Fibroblast of the aortic adventitia (primary cell): ENCODE measurements around the gene SF1. TPM values are rescaled to one million over a fixed set of nuclear protein-coding genes. Genes with fewer than 3 reads are reported as not detected.

Experiments used
- DNase-seq: peaks from one replicate; pipeline ENCODE4 v3.0.0-alpha.2; 2010; ENCODE audit warnings: low read depth
- H3K4me3 ChIP-seq: 2 replicates; pipeline ENCODE4 v1.5.1; 2011; ENCODE audit warnings: low read depth, mild to moderate bottlenecking, control low read depth, low read length, moderate library complexity
- total RNA-seq: library from RNA; depleted of rRNA; stranded (reverse); fragments of >200 nt; gene quantifications from 2 replicates; pipeline ENCODE4 v1.2.3, GENCODE V29; 2012; ENCODE audit warnings: low replicate concordance
- TF ChIP-seq, protein P1 (sequence below): IDR thresholded peaks from 2 replicates; pipeline ENCODE4 v1.5.1; 2011; ENCODE audit warnings: mild to moderate bottlenecking, low read length, control low read depth, inconsistent platforms; ENCODE audit not compliant: insufficient read depth

SF1 gene
- total RNA-seq, 1 donor, result 150 TPM

DNA sequence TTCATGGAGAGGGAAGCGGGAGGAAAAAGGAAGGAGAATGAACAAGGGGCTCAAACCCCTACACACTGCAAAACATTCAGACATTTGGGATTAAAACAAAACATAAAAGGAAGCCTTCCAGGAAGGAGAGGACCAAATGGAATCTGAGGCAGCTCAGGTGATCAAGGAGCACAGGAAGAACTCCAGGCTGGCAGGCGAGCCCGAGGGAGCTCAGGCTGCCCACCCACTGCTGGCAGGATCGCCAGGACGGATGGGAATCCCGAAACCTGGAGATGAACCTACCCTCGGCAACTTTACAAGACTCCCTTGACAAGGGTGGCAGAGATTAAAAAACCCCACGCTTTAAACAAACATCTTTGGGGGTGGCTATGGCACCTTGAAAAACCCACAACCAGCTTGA, 13.6 kb downstream of the SF1 start:
- TF ChIP-seq, protein P1, sequence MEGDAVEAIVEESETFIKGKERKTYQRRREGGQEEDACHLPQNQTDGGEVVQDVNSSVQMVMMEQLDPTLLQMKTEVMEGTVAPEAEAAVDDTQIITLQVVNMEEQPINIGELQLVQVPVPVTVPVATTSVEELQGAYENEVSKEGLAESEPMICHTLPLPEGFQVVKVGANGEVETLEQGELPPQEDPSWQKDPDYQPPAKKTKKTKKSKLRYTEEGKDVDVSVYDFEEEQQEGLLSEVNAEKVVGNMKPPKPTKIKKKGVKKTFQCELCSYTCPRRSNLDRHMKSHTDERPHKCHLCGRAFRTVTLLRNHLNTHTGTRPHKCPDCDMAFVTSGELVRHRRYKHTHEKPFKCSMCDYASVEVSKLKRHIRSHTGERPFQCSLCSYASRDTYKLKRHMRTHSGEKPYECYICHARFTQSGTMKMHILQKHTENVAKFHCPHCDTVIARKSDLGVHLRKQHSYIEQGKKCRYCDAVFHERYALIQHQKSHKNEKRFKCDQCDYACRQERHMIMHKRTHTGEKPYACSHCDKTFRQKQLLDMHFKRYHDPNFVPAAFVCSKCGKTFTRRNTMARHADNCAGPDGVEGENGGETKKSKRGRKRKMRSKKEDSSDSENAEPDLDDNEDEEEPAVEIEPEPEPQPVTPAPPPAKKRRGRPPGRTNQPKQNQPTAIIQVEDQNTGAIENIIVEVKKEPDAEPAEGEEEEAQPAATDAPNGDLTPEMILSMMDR, result no peak
- H3K4me3 ChIP-seq, result no peak overlapping the region
- DNase-seq, result no peak

DNA sequence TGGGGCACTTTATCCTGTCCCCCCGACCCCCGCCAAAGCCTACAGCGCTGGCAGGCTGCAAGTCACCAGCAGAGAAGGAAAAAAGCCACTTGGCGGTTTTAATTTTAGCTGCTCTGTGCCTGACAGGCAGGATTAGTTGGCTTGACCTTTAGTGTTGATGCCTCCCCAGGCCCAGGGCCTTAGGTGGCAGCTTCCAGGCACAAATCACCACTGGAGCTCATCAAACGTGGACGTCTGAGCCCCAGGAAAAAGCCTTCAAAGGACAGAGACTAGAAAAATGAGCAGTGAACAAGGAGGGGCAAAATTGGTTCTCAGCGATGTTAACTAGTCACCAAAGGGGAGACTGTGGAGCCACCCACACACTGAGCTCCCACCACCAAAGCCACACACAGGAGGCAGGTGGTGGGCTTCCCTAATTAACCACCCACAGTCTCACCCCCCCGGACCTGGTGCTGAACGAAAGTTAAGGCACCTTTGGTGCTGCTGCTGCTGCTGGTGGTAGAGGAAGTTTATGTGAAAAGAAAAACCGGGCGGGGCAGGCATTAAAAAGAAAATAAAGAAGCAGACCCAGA, 14.2 kb downstream of the SF1 start:
- H3K4me3 ChIP-seq, result no peak overlapping the region
- no peak for DNase-seq
- TF ChIP-seq, protein P1, result no peak

DNA sequence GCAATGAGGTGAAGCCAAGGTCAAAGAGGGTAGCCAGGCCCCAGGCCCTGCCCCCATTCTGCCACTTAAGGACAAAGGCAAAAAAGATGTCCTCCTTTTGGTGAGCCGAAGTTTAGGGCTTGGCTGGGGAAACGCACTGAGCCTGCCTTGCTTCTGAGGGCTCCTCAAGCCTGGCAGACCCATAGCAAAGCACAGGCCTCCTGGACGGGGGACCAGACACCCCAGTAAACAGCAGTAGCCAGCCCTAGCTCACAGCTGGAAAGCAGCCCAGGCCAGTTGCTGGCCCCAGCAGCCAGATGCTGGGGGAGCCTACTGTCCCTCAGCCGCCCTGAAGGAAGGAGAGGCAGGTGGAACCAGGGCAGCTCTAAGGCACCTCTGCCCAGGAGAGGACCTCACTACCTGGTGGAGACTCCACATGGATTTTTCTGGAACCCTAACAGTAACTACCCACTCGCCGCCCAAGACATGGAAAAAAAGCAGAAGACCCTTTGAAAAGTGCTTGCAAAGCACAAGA, 14.8 kb downstream of the SF1 start:
- DNase-seq, result no peak
- TF ChIP-seq, protein P1, result no peak
- no peak overlapping the region for H3K4me3 ChIP-seq

DNA sequence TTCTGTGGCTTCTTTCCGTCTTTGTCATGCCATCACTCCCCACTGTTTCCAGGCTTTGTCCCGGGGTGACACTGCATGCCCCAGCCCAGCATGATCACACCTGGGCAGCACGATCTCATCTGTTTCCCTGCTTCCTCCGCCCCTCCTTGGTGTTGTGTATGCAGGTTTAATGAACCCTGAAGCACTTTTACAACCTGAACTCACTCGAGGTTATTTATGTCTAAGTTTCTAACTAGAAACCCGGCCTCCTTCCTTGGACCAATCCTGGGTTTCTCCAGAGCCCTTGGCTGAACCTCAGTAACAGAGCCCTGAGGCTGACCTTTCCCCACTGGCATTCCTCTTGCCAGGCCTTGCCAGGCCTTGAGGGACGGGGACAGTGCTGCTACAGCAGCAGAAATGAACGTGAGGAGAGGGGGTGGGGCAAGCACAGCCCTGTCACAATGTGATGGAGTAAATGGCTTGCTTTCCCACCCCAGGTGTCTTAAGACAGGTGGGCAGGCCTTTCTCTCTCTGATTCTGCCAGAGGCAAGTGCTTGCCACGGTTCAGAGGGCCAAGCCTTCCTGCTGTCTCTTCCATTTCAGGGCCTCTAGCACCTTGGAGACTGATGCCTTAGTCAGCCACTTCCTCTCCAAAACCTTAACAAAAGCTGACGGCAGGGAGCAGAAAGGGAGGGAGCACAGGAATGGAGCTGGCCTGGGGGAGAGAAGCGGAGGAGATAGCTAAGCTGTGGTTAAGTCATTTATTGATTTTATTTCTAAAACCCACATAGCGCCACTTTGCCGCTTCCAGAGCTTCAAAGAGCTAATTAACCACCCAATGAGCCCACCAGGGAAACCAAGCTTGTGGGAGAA, 15.4 kb downstream of the SF1 start:
- no peak overlapping the region for H3K4me3 ChIP-seq
- DNase-seq, result peak; percentile 74

DNA sequence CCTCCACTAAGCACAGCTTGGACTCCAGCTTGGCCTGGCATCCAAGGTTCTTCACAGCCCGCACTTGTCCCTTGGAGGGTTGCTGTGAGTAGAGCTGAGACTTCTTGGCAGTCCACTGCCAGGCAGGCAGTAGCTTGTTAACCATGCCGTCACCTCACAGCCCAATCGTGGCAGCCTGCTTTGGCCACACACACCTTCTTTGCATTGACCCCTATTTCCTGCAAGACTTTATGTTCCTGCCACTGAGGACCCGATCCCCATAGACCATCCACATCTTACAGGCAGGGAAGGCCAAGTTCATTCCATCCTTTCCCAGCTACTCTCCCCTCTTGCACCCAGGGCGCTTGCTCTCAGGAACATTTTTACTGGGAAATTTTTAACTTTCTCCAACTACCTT, 16.1 kb downstream of the SF1 start:
- TF ChIP-seq, protein P1, result no peak

More for the DNA sequence above, 15.4 kb downstream of the SF1 start:
- TF ChIP-seq, protein P1, result no peak

DNA sequence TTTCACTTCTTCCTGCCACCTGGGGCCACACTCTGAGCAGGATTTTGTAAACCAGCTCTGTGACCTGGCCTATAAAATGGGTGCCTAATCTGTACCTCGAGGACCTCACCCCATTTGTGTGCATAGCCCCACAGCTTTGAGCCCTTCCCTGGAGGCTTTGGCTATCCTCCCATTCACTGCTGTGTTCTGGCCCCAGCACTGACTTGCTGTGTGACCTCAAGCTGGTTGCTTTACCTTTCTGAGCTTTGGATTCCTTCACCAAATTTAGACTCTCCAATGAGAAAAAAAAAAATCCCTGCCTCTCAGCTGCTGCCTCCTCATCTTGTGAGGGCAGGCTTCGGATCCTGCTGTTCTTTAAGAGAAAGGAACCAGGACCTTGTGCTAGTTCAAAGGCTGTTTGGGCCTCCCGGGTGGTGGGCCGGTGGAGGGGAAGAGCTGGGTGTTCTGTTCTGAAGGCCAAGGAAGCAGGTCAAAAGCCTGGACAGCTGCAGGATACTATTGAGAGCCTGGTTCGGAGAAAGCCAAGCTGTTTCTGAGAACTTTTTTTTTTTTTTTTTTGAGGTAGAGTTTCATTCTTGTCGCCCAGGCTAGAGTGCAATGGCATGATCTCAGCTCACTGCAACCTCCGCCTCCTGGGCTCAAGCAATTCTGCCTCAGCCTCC, 17.5 kb downstream of the SF1 start:
- H3K4me3 ChIP-seq, result no peak overlapping the region
- DNase-seq, result no peak
- TF ChIP-seq, protein P1, result no peak

More for the DNA sequence above, 16.1 kb downstream of the SF1 start:
- DNase-seq, result no peak
- no peak overlapping the region for H3K4me3 ChIP-seq
